ENCODE measurements around the gene PDIA3. TPM values are rescaled to one million over a fixed set of nuclear protein-coding genes. Genes with fewer than 3 reads are reported as not detected.

PDIA3 gene
- total RNA-seq, 1 donor from 2014 or later: 151 TPM

- no peak for DNase-seq (ENCODE audit: low spot score)
These were observed 75.3 kb downstream of the PDIA3 start for GRCh38 chr15:43821505-43821904.

Other genes with a start within 250 kb of the PDIA3 start
- 10.4 TPM for gene MAP1A, start 228.8 kb upstream of the PDIA3 start, total RNA-seq (ENCODE audit: insufficient read depth, low replicate concordance)
- 16.1 TPM for gene PPIP5K1, start 156.2 kb upstream of the PDIA3 start, total RNA-seq (ENCODE audit: insufficient read depth, low replicate concordance)
- not detected for gene CKMT1B, start 152.4 kb upstream of the PDIA3 start, total RNA-seq (ENCODE audit: insufficient read depth, low replicate concordance)
- gene STRC, start 127.6 kb upstream of the PDIA3 start, total RNA-seq (ENCODE audit: insufficient read depth, low replicate concordance): 1.7 TPM
- 6.3 TPM for gene CATSPER2, start 97.6 kb upstream of the PDIA3 start, total RNA-seq (ENCODE audit: insufficient read depth, low replicate concordance)
- 3.6 TPM for gene CKMT1A, start 52.6 kb upstream of the PDIA3 start, total RNA-seq (ENCODE audit: insufficient read depth, low replicate concordance)
- 0.24 TPM for gene ELL3, start 30.5 kb downstream of the PDIA3 start, total RNA-seq (ENCODE audit: insufficient read depth, low replicate concordance)
- 301 TPM for gene SERF2, start 45.9 kb downstream of the PDIA3 start, total RNA-seq (ENCODE audit: insufficient read depth, low replicate concordance)
- not detected for gene SERINC4, start 53.8 kb downstream of the PDIA3 start, total RNA-seq (ENCODE audit: insufficient read depth, low replicate concordance)
- 6.0 TPM for gene HYPK, start 54.2 kb downstream of the PDIA3 start, total RNA-seq (ENCODE audit: insufficient read depth, low replicate concordance)
- gene MFAP1, start 78.3 kb downstream of the PDIA3 start, total RNA-seq (ENCODE audit: insufficient read depth, low replicate concordance): 12.0 TPM
- gene WDR76, start 80.6 kb downstream of the PDIA3 start, total RNA-seq (ENCODE audit: insufficient read depth, low replicate concordance): 5.8 TPM